ENCODE results near the gene TBC1D14.

DNA sequence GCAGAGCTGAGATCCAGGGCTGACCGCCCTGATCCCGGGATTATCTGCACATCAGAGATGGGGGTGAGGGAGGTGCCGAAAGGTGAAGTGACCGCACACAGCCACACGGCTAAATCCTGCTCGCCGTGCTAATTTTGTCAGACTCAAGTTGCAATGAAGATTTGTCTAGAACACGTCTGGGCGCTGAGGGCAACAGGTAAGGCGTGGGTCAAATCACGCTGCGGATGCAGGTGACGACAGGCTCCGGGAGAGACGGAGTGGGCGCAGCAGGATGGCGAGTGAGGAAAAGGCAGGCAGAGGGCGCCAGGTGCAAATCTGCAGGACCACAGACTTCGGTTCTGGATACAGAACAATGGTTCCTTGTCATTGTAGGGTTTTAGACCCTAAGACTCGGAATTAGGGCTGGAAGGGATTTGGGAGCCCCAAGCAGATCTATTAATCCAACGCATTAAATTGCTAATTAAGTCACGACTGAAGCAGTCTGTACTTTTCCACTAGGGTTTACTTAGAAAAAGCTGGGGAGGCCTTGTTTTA lies 1.9 kb upstream of the TBC1D14 start:
- TF ChIP-seq ZNF217 (IDR thresholded peaks at IDR 0.05) (no peak), RCOR1 (conservative IDR thresholded peaks at IDR 0.05; ENCODE audit: low read depth, low read length) (no peak)
